ENCODE measurements around the gene PPIB. TPM values are rescaled to one million over a fixed set of nuclear protein-coding genes. Genes with fewer than 3 reads are reported as not detected.

The PPIB gene
- total RNA-seq, 1 experiment from 2014 or later = 433 TPM

- Histone ChIP-seq H2AFZ (ENCODE audit: low read length) (no peak overlapping the region), H3K79me2 (ENCODE audit: insufficient read depth, low read length) (no peaks in the 10 kb centered on the region; the same call in 1 of the 2 replicates), H2BK20ac (ENCODE audit: low read depth, low read length, poor library complexity, severe bottlenecking) (no peak overlapping the region), H3K4me1 (ENCODE audit: insufficient read depth, low read length) (no peaks in the 10 kb centered on the region), H2BK5ac (ENCODE audit: insufficient read length, low read length) (no peak overlapping the region), H3K9me3 (ENCODE audit: control insufficient read depth, low read depth, low read length) (no peaks in the 10 kb centered on the region), H3K18ac (ENCODE audit: insufficient read length, low read depth, low read length) (no peak overlapping the region), H3K27ac (ENCODE audit: insufficient read length, low read depth, low read length) (no peak overlapping the region), H4K91ac (ENCODE audit: insufficient read length, low read depth, low read length) (no peak overlapping the region), H3K56ac (ENCODE audit: insufficient read length, low read depth, low read length) (no peak overlapping the region), H2BK15ac (ENCODE audit: low read depth, low read length) (no peak overlapping the region), H3K4ac (ENCODE audit: low read depth, low read length) (no peak overlapping the region), H3T11ph (ENCODE audit: low read length) (no peak overlapping the region), H2BK120ac (ENCODE audit: low read depth, low read length, poor library complexity, severe bottlenecking) (no peak overlapping the region), H3K14ac (ENCODE audit: insufficient read depth, low read length) (no peak overlapping the region), H3K27me3 (ENCODE audit: insufficient read depth, low read length) (no peaks in the 10 kb centered on the region), H2BK12ac (ENCODE audit: insufficient read length, low read depth, low read length) (no peak overlapping the region), H3K79me1 (ENCODE audit: insufficient read depth, low read depth, low read length, poor library complexity, severe bottlenecking) (no peaks in the 10 kb centered on the region), H4K20me1 (ENCODE audit: control insufficient read depth, insufficient read depth, insufficient read length) (no peaks in the 10 kb centered on the region), H3K23me2 (ENCODE audit: insufficient read length, low read depth, low read length, poor library complexity, severe bottlenecking) (peaks cover 6% of the 10 kb centered on the region), H3K23ac (ENCODE audit: insufficient read length, low read depth, low read length) (no peak overlapping the region), H2AK5ac (ENCODE audit: insufficient read length, low read length) (no peak overlapping the region), H3K4me2 (ENCODE audit: insufficient read depth, insufficient read length, low read length) (no peak overlapping the region), H3K9ac (ENCODE audit: extremely low read depth, insufficient read length, low read length) (no peak overlapping the region), H4K5ac (ENCODE audit: insufficient read length, low read depth, low read length) (no peak overlapping the region), H4K8ac (replicated peaks; ENCODE audit: insufficient read length, low read depth, low read length) (no peak overlapping the region)
- WGBS (ENCODE audit: extremely low coverage, insufficient read length, low lambda C conversion rate) = no CpG with 5 or more reads among the region's 16 CpGs
- H3K4me1 Mint-ChIP-seq = peaks cover 16 to 17% of the 10 kb centered on the region in 2 experiments
- no peak for TF ChIP-seq CTCF (conservative IDR thresholded peaks at IDR 0.05)
- peaks cover 14% of the 10 kb centered on the region for H3K27me3 Mint-ChIP-seq (ENCODE audit: low read depth)
- DNase-seq = peak; percentile 17
- peaks cover 36 to 64% (median 56%) of the 10 kb centered on the region in 3 experiments; a peak in 6 of 7 replicates for H3K36me3 Mint-ChIP-seq (ENCODE audit: insufficient read depth in 1 of 3, low read depth in 3 of 3)
- H3K27ac Mint-ChIP-seq = no peak overlapping the region; a peak in 1 of 7 replicates
- no peaks in the 10 kb centered on the region; a peak in 1 of 5 replicates for H3K9me3 Mint-ChIP-seq
- H3K4me3 Mint-ChIP-seq = no peak overlapping the region
Observed at GRCh38 chr15:64156652-64157331, 6.0 kb downstream of the PPIB start.
